ENCODE results near the gene OSBPL1A. TPM values are rescaled to one million over a fixed set of nuclear protein-coding genes. Genes with fewer than 3 reads are reported as not detected.

OSBPL1A gene
- total RNA-seq, 1 experiment from 2014 or later, result 21.5 TPM

DNA sequence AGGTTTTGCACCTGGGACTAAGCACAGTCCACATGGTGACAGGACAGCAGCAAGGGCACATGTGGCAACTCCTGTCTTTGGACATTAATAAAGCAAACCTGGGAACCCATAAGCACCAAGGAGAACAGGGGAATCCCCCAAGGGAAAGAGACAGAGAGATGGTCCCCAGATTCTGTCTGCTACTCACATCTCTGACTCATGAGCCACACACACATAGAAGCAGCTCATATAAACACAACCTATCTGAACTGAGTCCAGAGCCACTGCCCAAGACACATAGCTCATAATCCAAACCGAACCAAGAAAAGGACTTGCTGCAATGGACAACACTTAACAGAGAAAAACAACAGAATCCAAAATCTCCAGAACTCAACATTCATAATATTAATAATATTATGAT, 82.5 kb downstream of the OSBPL1A start:
- CTCF ChIA-PET, result interaction anchor here (0.6 to 1.4 kb wide), 2 partner anchors 11 to 45 kb away, joined by 3 to 4 read pairs; no protein-coding TSS in a partner anchor
- H3K27ac Mint-ChIP-seq (ENCODE audit: low read depth, unreplicated experiment), result no peak overlapping the region
- no TSS peak for BruUV-seq (replicated peaks)
- TF ChIP-seq, protein P1, sequence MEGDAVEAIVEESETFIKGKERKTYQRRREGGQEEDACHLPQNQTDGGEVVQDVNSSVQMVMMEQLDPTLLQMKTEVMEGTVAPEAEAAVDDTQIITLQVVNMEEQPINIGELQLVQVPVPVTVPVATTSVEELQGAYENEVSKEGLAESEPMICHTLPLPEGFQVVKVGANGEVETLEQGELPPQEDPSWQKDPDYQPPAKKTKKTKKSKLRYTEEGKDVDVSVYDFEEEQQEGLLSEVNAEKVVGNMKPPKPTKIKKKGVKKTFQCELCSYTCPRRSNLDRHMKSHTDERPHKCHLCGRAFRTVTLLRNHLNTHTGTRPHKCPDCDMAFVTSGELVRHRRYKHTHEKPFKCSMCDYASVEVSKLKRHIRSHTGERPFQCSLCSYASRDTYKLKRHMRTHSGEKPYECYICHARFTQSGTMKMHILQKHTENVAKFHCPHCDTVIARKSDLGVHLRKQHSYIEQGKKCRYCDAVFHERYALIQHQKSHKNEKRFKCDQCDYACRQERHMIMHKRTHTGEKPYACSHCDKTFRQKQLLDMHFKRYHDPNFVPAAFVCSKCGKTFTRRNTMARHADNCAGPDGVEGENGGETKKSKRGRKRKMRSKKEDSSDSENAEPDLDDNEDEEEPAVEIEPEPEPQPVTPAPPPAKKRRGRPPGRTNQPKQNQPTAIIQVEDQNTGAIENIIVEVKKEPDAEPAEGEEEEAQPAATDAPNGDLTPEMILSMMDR (IDR thresholded peaks at IDR 0.05; ENCODE audit: unreplicated experiment), result no peak
- POLR2A ChIA-PET, result interaction anchor here (0.5 kb wide), 1 partner anchor 138 kb away, joined by 3 read pairs; no protein-coding TSS in a partner anchor
- H3K9me3 Mint-ChIP-seq (ENCODE audit: unreplicated experiment), result no peaks in the 10 kb centered on the region
- H3K27me3 Mint-ChIP-seq (ENCODE audit: insufficient read depth, unreplicated experiment), result no peaks in the 10 kb centered on the region
- H3K36me3 Mint-ChIP-seq (ENCODE audit: insufficient read depth, unreplicated experiment), result peaks cover 21% of the 10 kb centered on the region
- no peaks in the 10 kb centered on the region for H3K4me1 Mint-ChIP-seq (ENCODE audit: insufficient read depth, unreplicated experiment)
- intact Hi-C loops (cut with micrococcal nuclease), result no loop called here
- no peak overlapping the region for H3K4me3 Mint-ChIP-seq (ENCODE audit: unreplicated experiment)
- DNase-seq (ENCODE audit: unreplicated experiment), result no peak

DNA sequence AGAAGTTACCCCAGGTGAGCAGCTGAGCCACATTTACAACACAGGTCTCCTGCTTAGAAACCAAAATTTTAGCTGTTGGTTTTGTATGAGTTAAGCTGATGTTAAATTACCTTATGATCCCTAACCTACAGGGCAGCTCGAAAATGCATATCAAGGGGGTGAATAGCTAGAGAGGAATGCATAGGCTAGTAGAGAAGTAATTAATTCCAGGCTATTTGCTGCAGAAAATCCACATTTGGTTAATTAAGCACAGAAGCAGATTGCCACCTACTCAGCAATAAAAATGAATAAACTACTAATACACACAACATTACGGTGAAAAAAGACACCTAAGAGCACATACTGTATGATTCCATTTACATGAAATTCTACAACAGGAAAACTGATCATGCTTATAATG, 91.4 kb downstream of the OSBPL1A start:
- H3K4me1 Mint-ChIP-seq (ENCODE audit: insufficient read depth, unreplicated experiment), result no peaks in the 10 kb centered on the region
- H3K27me3 Mint-ChIP-seq (ENCODE audit: insufficient read depth, unreplicated experiment), result no peaks in the 10 kb centered on the region
- intact Hi-C loops (cut with micrococcal nuclease), result no loop called here
- DNase-seq (ENCODE audit: unreplicated experiment), result no peak
- H3K9me3 Mint-ChIP-seq (ENCODE audit: unreplicated experiment), result no peaks in the 10 kb centered on the region
- POLR2A ChIA-PET, result no interaction called here
- TF ChIP-seq, protein P1 (IDR thresholded peaks at IDR 0.05; ENCODE audit: unreplicated experiment), result no peak
- peaks cover 25% of the 10 kb centered on the region for H3K36me3 Mint-ChIP-seq (ENCODE audit: insufficient read depth, unreplicated experiment)
- BruUV-seq (replicated peaks), result no TSS peak
- CTCF ChIA-PET, result interaction anchor here (0.7 kb wide), 1 partner anchor 53 kb away, joined by 3 read pairs; no protein-coding TSS in a partner anchor
- H3K27ac Mint-ChIP-seq (ENCODE audit: low read depth, unreplicated experiment), result no peak overlapping the region
- no peak overlapping the region for H3K4me3 Mint-ChIP-seq (ENCODE audit: unreplicated experiment)

DNA sequence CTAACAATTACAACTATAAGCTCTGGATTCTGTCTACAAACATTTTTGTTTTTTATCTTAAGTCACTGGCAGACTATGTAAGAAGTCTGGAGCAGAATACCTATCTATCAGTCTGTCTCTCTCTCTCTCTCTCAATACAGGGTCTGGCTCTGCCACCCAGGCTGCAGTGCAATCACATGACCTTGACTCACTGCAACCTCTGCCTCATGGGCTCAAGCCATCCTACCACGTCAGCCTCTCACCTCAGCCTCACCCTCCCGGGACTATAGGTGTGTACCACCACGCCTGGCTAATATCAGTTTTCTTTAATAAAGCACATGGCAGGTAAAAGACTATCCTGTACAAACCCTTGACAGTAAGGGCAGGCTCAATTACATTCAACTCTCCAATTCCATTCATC, 96.9 kb downstream of the OSBPL1A start:
- Mint-ChIP-seq H3K4me3 (ENCODE audit: unreplicated experiment) (no peak overlapping the region), H3K27me3 (ENCODE audit: insufficient read depth, unreplicated experiment) (no peaks in the 10 kb centered on the region), H3K9me3 (ENCODE audit: unreplicated experiment) (no peaks in the 10 kb centered on the region), H3K27ac (ENCODE audit: low read depth, unreplicated experiment) (no peak overlapping the region), H3K4me1 (ENCODE audit: insufficient read depth, unreplicated experiment) (no peaks in the 10 kb centered on the region), H3K36me3 (ENCODE audit: insufficient read depth, unreplicated experiment) (peaks cover 9% of the 10 kb centered on the region)
- TF ChIP-seq, protein P1 (IDR thresholded peaks at IDR 0.05; ENCODE audit: unreplicated experiment), result no peak
- no peak for DNase-seq (ENCODE audit: unreplicated experiment)
- no TSS peak for BruUV-seq (replicated peaks)
- ChIA-PET POLR2A (no interaction called here), CTCF (no interaction called here)
- intact Hi-C loops (cut with micrococcal nuclease), result no loop called here

DNA sequence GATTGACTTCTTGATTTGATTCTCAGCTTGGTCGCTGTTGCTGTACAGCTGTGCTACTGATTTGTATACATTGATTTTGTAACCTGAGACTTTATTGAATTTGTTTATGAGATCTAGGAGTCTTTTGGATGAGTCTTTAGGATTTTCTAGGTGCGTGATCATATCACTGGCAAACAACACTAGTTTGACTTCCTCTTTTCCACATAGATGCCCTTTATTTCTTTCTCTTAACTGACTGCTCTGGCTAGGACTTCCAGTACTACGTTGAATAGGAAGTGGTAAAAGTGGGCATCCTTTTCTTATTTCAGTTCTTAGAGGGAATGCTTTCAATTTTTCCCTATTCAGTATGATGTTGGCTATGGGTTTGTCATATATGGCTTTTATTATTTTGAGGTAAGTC, 101.3 kb downstream of the OSBPL1A start:
- Mint-ChIP-seq H3K4me3 (ENCODE audit: unreplicated experiment) (no peak overlapping the region), H3K27me3 (ENCODE audit: insufficient read depth, unreplicated experiment) (no peaks in the 10 kb centered on the region), H3K4me1 (ENCODE audit: insufficient read depth, unreplicated experiment) (no peaks in the 10 kb centered on the region), H3K27ac (ENCODE audit: low read depth, unreplicated experiment) (no peak overlapping the region), H3K36me3 (ENCODE audit: insufficient read depth, unreplicated experiment) (peaks cover under 1% of the 10 kb centered on the region), H3K9me3 (ENCODE audit: unreplicated experiment) (no peaks in the 10 kb centered on the region)
- intact Hi-C loops (cut with micrococcal nuclease), result no loop called here
- TF ChIP-seq, protein P1 (IDR thresholded peaks at IDR 0.05; ENCODE audit: unreplicated experiment), result no peak
- ChIA-PET POLR2A (no interaction called here), CTCF (no interaction called here)
- no peak for DNase-seq (ENCODE audit: unreplicated experiment)
- BruUV-seq (replicated peaks), result no TSS peak

All from MCF 10A (cell line).